AG04450 (cell line): ENCODE results near the gene SYTL2. TPM values are rescaled to one million over a fixed set of nuclear protein-coding genes. Genes with fewer than 3 reads are reported as not detected.
"Not testable (repeated sequence)": the region's sequence is repeated elsewhere in the genome, so short reads cannot be mapped to it uniquely, and the experiment has no call there.

ENCODE experiments used
- CTCF ChIA-PET: fragments of 300-600, 350-600 bp; formaldehyde crosslinking; extraction: SDS; loops from one replicate; lab custom pipeline; 2022; ENCODE audit warnings: antibody characterized with exemption, inconsistent platforms; lab: Charles Lee
- POLR2A ChIA-PET: fragments of 350-600 bp; formaldehyde crosslinking; extraction: SDS; loops from one replicate; lab custom pipeline; 2021; ENCODE audit warnings: antibody characterized with exemption, inconsistent platforms; lab: Yijun Ruan, JAX
- DNase-seq: peaks from one replicate; pipeline ENCODE4 v3.0.0-alpha.2; 2011; ENCODE audit warnings: low read depth, low spot score
- H3K27ac ChIP-seq: one replicate; pipeline ENCODE4 v1.5.1; 2012; ENCODE audit warnings: low read depth, low read length, control low read depth
- H3K27me3 ChIP-seq: one replicate; pipeline ENCODE4 v1.6.0; 2012; ENCODE audit warnings: low read length; ENCODE audit not compliant: control insufficient read depth, insufficient read depth
- H3K4me3 ChIP-seq: 2 replicates; pipeline ENCODE4 v1.5.1; 2011; ENCODE audit warnings: mild to moderate bottlenecking, low read depth, low read length, control low read depth
- H3K9me3 ChIP-seq: 2 replicates; pipeline ENCODE4 v1.5.1; 2012; ENCODE audit warnings: low read length; ENCODE audit not compliant: control insufficient read depth, insufficient read depth
- polyA plus RNA-seq: library from polyadenylated mRNA; depleted of rRNA; stranded (reverse); fragments of >200 nt; gene quantifications from 2 replicates; pipeline ENCODE4 v1.2.3, GENCODE V29; 2011
- TF ChIP-seq, protein P1 (sequence below): IDR thresholded peaks from 2 replicates; pipeline ENCODE4 v1.5.1; 2011; ENCODE audit warnings: low read depth, low read length, control low read depth, inconsistent platforms

The SYTL2 gene
- polyA plus RNA-seq, 1 experiment, result 169 TPM

GRCh38 chr11:85783758-85784157, 27.2 kb downstream of the SYTL2 start:
- no peak overlapping the region for H3K4me3 ChIP-seq
- no peaks in the 10 kb centered on the region for H3K27me3 ChIP-seq
- CTCF ChIA-PET, result no interaction called here
- H3K27ac ChIP-seq, result no peak overlapping the region
- DNase-seq, result no peak
- POLR2A ChIA-PET, result no interaction called here
- H3K9me3 ChIP-seq, result peaks cover 2% of the 10 kb centered on the region; the same call in 1 of the 2 replicates
- TF ChIP-seq, protein P1, sequence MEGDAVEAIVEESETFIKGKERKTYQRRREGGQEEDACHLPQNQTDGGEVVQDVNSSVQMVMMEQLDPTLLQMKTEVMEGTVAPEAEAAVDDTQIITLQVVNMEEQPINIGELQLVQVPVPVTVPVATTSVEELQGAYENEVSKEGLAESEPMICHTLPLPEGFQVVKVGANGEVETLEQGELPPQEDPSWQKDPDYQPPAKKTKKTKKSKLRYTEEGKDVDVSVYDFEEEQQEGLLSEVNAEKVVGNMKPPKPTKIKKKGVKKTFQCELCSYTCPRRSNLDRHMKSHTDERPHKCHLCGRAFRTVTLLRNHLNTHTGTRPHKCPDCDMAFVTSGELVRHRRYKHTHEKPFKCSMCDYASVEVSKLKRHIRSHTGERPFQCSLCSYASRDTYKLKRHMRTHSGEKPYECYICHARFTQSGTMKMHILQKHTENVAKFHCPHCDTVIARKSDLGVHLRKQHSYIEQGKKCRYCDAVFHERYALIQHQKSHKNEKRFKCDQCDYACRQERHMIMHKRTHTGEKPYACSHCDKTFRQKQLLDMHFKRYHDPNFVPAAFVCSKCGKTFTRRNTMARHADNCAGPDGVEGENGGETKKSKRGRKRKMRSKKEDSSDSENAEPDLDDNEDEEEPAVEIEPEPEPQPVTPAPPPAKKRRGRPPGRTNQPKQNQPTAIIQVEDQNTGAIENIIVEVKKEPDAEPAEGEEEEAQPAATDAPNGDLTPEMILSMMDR, result no peak

GRCh38 chr11:85780780-85781517, 30.0 kb downstream of the SYTL2 start:
- H3K27ac ChIP-seq, POLR2A ChIA-PET, H3K9me3 ChIP-seq, H3K4me3 ChIP-seq, DNase-seq, H3K27me3 ChIP-seq, CTCF ChIA-PET: not testable (repeated sequence)

- POLR2A ChIA-PET, result no interaction called here
- TF ChIP-seq, protein P1, result no peak
- H3K27me3 ChIP-seq, result no peaks in the 10 kb centered on the region
- CTCF ChIA-PET, result no interaction called here
- DNase-seq, result no peak
- H3K4me3 ChIP-seq, result no peak overlapping the region
- no peak overlapping the region for H3K27ac ChIP-seq
- H3K9me3 ChIP-seq, result peaks cover 2% of the 10 kb centered on the region; the same call in 1 of the 2 replicates
Observed at GRCh38 chr11:85779956-85780640, 30.8 kb downstream of the SYTL2 start.

GRCh38 chr11:85777603-85777972, 33.4 kb downstream of the SYTL2 start:
- POLR2A ChIA-PET, H3K27me3 ChIP-seq, H3K4me3 ChIP-seq, H3K27ac ChIP-seq, H3K9me3 ChIP-seq, DNase-seq, CTCF ChIA-PET: not testable (repeated sequence)

DNA sequence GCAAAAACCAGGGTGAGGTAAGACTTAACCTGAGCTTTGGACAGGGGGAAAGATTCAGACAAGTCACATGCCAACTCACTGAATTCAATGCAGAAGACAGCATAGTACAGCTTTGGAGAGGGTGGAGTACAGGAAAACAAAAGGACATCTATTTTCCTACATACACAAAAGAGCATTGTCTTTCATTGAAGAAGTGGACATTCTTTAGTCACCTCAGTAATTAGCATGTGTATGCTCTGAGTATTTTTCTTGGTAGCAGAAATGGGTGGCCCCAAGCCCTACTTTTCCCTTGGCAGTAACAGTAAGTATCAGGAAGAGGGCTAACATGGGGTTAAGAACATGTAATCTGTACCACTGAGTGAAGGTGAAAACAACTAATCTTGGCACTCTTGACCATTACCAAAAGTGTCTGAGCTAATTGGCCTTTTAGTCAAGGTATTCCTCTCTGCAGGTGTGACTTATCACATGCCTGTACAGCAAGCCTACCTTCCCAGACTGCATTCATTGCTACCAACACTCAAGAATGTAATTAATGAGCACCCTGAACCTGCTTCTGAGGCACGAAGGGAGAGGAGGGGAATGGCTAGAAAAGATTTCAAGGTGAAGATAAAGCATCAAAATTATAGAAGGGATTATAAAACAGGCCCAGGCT, 33.9 kb downstream of the SYTL2 start:
- H3K4me3 ChIP-seq, result no peak overlapping the region
- POLR2A ChIA-PET, result no interaction called here
- H3K27me3 ChIP-seq, result no peaks in the 10 kb centered on the region
- TF ChIP-seq, protein P1, result no peak
- no peak overlapping the region for H3K27ac ChIP-seq
- CTCF ChIA-PET, result interaction anchor here (0.9 kb wide), 1 partner anchor 78 kb away, joined by 3 read pairs; the partner anchor contains the start of gene CCDC83
- DNase-seq, result no peak
- H3K9me3 ChIP-seq, result peaks cover under 1% of the 10 kb centered on the region; the same call in 1 of the 2 replicates
